GM13977 (cell line): ENCODE data around the gene ADGRA1.

Experiments used
- DNase-seq: peaks from one replicate; pipeline ENCODE4 v3.0.0; 2012; ENCODE audit warnings: low spot score
- in situ Hi-C: fragments of 300-500 bp; cut with MboI; formaldehyde crosslinking; loops from one replicate; pipeline ENCODE4 v1.12.0; 2022; ENCODE audit warnings: low sequenced_read_pairs, low pct_unique_long_range_greater_than_20kb, mixed read lengths, inconsistent platforms; ENCODE audit not compliant: unreplicated experiment
- TF ChIP-seq, protein P1 (sequence below): IDR thresholded peaks from 2 replicates; pipeline ENCODE4 v1.5.1; 2012; ENCODE audit warnings: mild to moderate bottlenecking, control low read depth; ENCODE audit not compliant: insufficient read depth; ENCODE audit errors: extremely low read depth, missing control alignments

Gene ADGRA1

DNA sequence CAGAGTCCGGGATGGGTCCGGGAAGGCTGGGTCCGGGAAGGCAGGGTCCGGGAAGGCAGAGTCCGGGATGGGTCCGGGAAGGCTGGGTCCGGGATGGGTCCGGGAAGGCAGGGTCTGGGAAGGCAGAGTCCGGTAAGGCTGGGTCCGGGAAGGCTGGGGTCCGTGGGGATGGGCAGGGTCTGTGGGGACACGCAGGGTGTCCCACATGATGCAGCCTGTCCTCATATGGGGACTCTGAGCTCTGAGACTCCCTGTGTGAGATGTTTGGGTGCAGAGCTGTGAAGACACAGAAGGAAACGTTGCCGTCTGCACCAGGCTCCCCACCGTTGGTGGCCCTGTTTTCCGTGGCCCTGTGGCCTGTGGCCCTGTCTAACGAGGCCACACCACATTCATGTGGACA is 45.7 kb upstream of the ADGRA1 start:
- TF ChIP-seq, protein P1, sequence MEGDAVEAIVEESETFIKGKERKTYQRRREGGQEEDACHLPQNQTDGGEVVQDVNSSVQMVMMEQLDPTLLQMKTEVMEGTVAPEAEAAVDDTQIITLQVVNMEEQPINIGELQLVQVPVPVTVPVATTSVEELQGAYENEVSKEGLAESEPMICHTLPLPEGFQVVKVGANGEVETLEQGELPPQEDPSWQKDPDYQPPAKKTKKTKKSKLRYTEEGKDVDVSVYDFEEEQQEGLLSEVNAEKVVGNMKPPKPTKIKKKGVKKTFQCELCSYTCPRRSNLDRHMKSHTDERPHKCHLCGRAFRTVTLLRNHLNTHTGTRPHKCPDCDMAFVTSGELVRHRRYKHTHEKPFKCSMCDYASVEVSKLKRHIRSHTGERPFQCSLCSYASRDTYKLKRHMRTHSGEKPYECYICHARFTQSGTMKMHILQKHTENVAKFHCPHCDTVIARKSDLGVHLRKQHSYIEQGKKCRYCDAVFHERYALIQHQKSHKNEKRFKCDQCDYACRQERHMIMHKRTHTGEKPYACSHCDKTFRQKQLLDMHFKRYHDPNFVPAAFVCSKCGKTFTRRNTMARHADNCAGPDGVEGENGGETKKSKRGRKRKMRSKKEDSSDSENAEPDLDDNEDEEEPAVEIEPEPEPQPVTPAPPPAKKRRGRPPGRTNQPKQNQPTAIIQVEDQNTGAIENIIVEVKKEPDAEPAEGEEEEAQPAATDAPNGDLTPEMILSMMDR = no peak
- in situ Hi-C loops = no loop called here
- DNase-seq = no peak

DNA sequence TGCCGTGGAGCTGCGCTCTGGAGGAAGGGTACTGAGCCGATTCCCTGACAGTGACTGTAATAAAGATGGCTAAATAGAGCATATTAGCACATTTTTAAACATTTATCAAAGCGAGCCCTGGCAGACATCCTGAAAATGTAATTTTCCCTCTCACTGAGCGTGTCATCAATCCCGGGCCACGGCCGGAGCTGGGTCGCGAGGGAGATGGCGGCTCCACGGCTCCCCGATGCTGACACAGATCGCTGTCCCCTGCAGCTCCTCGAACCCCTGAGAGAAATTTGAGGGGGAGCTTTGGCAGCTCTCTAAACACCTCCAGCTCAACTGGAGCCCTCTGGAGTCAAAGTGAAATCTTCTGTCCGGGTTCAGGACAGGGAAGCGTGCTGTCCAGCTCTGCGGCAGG is 44.9 kb upstream of the ADGRA1 start:
- in situ Hi-C loops = no loop called here
- no peak for DNase-seq
- TF ChIP-seq, protein P1 = no peak

DNA sequence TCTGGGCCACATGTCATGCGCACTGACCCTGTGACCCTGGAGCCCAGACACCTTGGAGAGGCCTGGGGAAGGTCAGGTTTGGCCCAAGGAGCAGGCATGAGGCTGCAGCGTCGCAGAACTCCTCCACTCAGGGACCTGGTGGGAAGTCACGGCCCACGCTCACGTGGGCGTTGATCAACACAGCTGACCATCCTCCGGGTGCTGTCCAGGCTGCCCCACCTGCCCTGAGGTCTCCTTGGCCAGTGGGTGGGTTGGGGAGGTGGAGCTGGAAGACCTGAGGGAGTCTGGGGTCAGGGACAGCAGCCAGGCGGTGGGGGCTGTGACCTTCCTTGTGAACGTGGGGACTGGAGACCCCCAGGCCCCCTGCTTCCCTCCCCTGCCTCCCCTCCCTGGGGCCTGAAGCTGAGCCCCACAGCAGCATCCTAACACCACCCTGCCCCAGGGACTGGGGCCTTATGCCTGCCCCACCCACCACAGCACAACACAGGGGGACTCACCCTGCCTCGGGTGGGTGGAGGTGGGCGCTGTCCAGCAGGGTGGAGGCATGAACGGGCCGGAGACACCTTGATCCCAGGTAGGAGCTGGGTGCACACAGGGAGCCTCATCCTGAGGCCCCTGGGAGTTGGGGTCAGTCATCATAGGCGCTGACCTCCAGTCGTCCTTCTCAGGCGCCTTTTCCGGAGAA is 44.0 kb upstream of the ADGRA1 start:
- TF ChIP-seq, protein P1 = no peak
- in situ Hi-C loops = no loop called here
- no peak for DNase-seq

DNA sequence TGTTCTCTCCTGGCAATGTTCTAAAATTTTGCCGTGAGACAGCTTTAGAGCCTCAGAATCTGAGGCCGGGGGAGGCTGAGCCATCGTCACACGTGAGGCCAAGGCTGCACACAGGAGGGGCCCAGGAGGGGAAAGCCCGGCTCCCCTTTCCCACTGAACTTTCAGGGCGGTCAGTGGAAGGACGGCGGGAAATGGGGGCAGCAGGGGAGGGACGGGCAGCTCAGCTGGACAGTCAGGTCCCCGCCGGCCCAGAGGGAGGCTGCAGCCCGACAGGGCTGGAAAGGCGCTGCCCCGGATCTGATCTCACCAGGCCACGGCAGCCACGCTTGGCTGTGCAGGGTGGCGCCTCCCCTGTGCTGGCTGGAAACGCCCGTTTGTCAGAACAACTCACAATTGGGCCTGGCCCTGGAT is 43.3 kb upstream of the ADGRA1 start:
- TF ChIP-seq, protein P1 = no peak
- in situ Hi-C loops = no loop called here
- DNase-seq = no peak

DNA sequence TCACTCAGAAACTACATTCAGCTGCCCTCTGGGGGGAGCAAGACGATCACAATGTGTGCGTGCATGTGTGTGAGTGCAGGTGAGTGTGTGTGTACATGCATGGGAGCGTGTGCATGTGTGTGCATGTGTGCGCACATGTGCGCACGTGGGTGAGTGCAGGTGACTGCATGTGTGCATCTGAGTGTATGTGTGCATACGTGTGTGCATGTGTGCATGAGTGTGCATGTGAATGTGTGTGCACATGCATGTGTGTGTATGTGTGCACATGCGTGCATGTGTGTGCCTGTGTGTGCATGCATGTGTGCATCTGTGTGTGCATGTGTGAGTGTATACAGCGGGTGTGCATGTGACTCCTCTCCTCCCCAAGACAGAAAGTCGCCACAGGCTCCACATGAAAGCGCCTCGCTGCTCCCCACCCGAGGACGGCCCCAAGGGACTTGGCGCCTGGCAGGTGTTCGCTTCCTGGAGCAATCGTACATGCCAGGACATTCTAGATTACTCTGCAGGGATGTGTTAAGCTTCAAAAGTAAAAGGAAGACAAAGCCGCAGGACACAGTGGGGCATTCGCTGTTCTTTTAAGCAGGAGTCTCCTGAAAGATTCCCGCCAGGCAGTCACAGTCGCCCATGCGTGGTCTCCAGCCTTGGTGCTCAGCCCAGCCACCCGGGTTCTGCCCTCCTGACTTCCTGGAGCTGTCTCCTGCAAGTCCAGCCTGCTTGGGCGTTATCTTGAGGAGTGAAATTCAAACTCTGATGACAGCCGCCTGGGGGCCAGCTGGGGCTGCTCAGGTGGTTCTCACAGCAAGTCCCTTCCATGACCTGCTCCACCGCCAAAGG is 42.0 kb upstream of the ADGRA1 start:
- TF ChIP-seq, protein P1 = no peak
- DNase-seq = no peak
- in situ Hi-C loops = no loop called here

DNA sequence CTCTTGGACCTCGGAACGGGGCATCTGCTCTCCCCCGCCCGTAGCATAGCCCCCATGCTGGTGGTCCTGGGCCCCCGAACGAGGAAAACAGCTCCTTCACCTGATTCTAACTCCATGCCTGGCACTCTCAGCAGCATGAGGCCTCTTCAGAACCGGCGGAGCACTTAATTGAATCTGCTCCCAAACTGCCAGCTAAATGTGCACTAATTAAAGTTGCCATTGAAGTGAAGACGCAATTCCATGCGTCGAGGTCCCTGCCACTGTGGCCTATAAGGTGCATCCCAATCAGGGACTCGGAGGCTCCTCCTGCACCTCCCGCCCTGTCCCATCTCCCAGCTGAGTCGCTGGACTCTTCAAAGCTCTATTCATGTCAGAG is 41.3 kb upstream of the ADGRA1 start:
- in situ Hi-C loops = no loop called here
- TF ChIP-seq, protein P1 = no peak

More for the DNA sequence above, 41.3 kb upstream of the ADGRA1 start:
- DNase-seq = no peak
